T1000 (cell line): ENCODE results near the gene PIP5K1C.
"Not testable (repeated sequence)": the region's sequence is repeated elsewhere in the genome, so short reads cannot be mapped to it uniquely, and the experiment has no call there.

ENCODE experiments used
- DNase-seq: peaks from one replicate; lab custom pipeline; 2025; ENCODE audit warnings: mixed read lengths; lab: John Stamatoyannopoulos, UW

The PIP5K1C gene

GRCh38 chr19:3645726-3646125 is 54.5 kb downstream of the PIP5K1C start:
- DNase-seq, result no peak

- no peak for DNase-seq
Observed at GRCh38 chr19:3645067-3645396, 55.2 kb downstream of the PIP5K1C start.

- DNase-seq, result no peak
Observed at GRCh38 chr19:3644351-3645066, 55.8 kb downstream of the PIP5K1C start.

GRCh38 chr19:3643674-3644313 is 56.5 kb downstream of the PIP5K1C start:
- no peak for DNase-seq

GRCh38 chr19:3642987-3643673 is 57.1 kb downstream of the PIP5K1C start:
- DNase-seq, result no peak

- no peak for DNase-seq
Observed at GRCh38 chr19:3642296-3642695, 58.0 kb downstream of the PIP5K1C start.

- no peak for DNase-seq
Observed at GRCh38 chr19:3641515-3642269, 58.6 kb downstream of the PIP5K1C start.

GRCh38 chr19:3639479-3639878 is 60.8 kb downstream of the PIP5K1C start:
- no peak for DNase-seq

GRCh38 chr19:3638208-3639193 is 61.8 kb downstream of the PIP5K1C start:
- DNase-seq, result no peak

- DNase-seq, result no peak
Observed at GRCh38 chr19:3637621-3638020, 62.6 kb downstream of the PIP5K1C start.

- DNase-seq, result no peak
Observed at GRCh38 chr19:3636962-3637361, 63.3 kb downstream of the PIP5K1C start.

GRCh38 chr19:3636506-3636905 is 63.8 kb downstream of the PIP5K1C start:
- no peak for DNase-seq

GRCh38 chr19:3634496-3635045 is 65.7 kb downstream of the PIP5K1C start:
- DNase-seq, result no peak

- DNase-seq, result no peak
Observed at GRCh38 chr19:3633559-3633988, 66.7 kb downstream of the PIP5K1C start.

- DNase-seq, result no peak
Observed at GRCh38 chr19:3632739-3633558, 67.3 kb downstream of the PIP5K1C start.

- DNase-seq, result no peak
Observed at GRCh38 chr19:3632098-3632497, 68.2 kb downstream of the PIP5K1C start.

GRCh38 chr19:3631053-3631861 is 69.0 kb downstream of the PIP5K1C start:
- no peak for DNase-seq

GRCh38 chr19:3628766-3629165 is 71.5 kb downstream of the PIP5K1C start:
- not testable (repeated sequence) for DNase-seq

GRCh38 chr19:3627351-3627723 is 72.9 kb downstream of the PIP5K1C start:
- DNase-seq, result no peak
